CD4-positive, alpha-beta T cell treated with Interleukin-4 for 4 hours (primary cell): ENCODE data around the gene PHF13.

Source experiments
- DNase-seq: peaks from one replicate; pipeline ENCODE4 v3.0.0-alpha.2; 2020

PHF13 gene

DNA sequence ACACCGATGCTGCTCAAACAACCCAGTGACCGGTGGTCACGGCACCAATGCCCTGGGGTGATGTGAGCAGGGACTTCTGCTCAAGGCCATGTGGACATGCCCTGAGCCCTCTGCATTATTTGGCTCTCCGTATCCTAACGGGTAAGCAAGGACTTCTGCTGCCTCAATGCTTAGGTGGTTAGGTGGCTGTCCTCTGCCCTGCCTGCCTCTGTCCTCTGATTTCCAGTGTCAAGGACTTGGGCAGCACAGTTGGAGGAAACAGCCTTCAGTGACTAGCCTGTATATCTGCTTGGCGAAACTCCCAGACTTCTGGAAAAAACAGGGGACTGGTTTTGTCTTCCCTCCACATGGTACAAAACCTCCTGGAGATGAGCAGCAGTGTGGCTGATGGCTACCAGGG is 53.6 kb downstream of the PHF13 start:
- no peak for DNase-seq

- DNase-seq, result no peak
Measured at GRCh38 chr1:6668503-6668902, 55.0 kb downstream of the PHF13 start.

DNA sequence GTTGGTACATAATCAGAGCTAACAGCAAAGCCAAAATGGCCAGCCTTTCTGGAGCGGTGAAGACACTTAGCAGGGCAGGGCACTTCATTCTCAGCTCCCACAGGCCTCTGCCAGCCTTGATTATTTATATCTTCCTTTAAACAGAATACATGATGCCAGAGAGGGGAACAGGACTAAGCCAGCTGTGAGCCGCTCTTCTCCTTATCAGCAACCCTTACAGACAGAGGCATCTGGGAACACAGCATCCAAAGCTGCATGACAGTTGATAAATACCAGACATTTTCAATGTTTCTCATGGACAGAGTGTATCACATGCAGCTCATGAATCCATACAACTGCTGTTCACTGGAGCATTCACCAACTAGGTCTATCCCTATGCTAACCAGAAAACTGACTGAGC is 59.0 kb downstream of the PHF13 start:
- no peak for DNase-seq
